GM21825 (cell line): ENCODE measurements around the gene OR10W1.

ENCODE experiments used
- ATAC-seq: cut with Tn5 transposase; IDR thresholded peaks from one replicate; pipeline ENCODE4 v1.9.1; 2021; ENCODE audit warnings: mild to moderate bottlenecking, moderate library complexity; ENCODE audit not compliant: unreplicated experiment

OR10W1 gene, protein sequence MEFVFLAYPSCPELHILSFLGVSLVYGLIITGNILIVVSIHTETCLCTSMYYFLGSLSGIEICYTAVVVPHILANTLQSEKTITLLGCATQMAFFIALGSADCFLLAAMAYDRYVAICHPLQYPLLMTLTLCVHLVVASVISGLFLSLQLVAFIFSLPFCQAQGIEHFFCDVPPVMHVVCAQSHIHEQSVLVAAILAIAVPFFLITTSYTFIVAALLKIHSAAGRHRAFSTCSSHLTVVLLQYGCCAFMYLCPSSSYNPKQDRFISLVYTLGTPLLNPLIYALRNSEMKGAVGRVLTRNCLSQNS

DNA sequence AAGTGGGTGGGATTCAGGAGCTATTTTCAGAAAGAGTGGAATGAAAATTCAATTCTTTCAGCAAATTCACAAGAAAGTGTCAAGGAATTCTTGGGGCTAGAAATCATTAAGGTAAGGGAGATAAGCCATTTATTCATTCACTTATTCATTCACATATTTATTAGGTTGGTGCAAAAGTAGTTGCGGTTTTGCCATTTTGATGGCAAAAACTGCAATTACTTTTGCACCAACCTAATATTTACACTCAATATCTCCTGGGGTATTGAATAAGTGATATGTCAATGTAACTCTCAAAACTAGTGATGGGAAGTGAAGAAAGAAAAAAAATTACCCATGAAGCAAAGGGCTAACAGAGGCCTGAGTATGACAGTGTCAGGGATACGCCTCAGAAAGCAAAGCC lies at the start of gene OR10W1:
Gene OR10W1 (minus strand): TSS at position 119 of the 400 bp plus-strand sequence. CDS start 402 bp downstream, outside the sequence.
- no peak for ATAC-seq

- ATAC-seq: no peak
Observed at GRCh38 chr11:58316142-58316541, 48.1 kb upstream of the OR10W1 start.

- ATAC-seq: no peak
Observed at GRCh38 chr11:58301576-58301975, 33.5 kb upstream of the OR10W1 start.

DNA sequence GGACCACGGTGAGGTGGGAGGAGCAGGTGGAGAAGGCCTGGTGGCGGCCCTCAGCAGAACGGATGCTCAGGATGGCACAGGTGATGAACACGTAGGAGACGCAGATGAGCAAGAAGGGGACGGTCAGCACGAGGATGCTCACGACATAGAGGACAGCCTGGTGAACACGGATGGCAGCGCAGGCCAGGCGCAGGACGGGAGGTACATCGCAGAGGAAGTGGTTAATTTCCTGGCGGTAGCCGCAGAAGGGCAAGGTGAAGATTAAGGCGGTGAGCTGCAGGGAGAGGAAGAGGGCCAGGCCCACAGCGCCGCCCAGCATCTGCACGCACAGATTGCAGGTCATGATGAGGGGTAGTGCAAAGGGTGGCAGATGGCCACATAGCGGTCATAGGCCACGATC lies 24.0 kb upstream of the OR10W1 start:
- ATAC-seq: no peak

- no peak for ATAC-seq
Observed at GRCh38 chr11:58289266-58289665, 21.2 kb upstream of the OR10W1 start.

GRCh38 chr11:58286249-58286648 lies 18.2 kb upstream of the OR10W1 start:
- no peak for ATAC-seq

DNA sequence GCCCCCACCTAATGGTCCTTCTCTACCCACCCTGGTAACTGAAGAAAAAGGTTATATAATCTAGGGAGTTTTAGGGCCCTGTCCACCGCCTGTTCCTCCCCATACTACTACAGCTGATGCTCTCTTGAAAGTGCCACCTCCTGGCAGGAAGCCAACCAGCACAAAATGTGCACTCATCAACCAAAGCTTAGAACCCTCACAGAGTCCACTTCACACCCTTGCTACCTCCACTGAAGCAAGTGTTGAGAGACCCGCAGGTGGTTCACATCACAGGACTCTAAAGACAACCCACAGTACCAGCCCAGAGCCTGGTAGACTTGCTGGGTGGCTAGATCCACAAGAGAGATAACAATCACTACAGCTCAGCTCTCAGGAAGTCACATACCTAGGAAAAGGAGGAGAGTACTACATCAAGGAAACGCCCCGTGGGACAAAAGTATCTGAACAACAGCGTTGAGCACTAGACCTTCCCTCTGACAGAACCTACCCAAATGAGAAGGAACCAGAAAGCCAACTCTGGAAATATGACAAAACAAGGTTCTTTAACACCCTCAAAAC lies 17.5 kb upstream of the OR10W1 start:
- no peak for ATAC-seq

DNA sequence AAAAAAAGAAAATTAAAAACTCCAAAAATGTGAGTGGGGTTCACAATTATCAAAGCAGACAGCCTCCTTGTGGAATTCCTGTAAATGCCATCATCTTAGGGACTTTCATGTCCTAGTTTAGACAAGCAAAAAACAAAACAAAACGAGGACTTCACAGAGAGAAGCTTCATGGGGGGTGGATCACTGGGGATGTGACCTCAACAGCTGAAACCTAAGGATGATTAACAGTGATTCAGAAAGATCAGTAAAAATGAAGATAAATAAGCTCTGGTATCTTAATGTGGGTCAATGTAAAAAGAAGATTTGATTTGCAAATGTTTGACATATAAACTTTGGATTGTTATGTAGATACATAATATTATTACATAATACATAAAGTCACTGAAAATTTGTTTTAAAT lies 8.1 kb upstream of the OR10W1 start:
- ATAC-seq: no peak

GRCh38 chr11:58275002-58275401 lies 6.9 kb upstream of the OR10W1 start:
- ATAC-seq: no peak

DNA sequence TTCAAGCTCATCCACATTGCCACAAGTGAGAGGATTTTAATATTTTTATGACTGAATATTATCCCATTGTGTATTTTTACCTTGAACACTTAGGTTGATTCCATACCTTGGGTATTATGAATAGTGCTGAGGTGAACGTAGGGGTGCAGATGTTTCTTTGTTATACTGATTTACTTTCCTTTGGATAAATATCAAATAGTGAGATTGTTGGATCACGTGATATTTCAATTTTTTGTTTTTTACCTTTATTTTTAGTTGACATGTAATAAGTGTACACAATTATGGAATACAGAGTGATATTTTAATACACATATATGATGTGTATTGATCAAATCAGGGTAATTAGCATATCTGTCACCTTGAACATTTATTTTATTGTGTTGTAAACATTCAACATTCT lies 8.1 kb downstream of the OR10W1 start:
- no peak for ATAC-seq

- no peak for ATAC-seq
Observed at GRCh38 chr11:58254936-58255335, 13.1 kb downstream of the OR10W1 start.

- no peak for ATAC-seq
Observed at GRCh38 chr11:58243954-58244353, 24.1 kb downstream of the OR10W1 start.

- no peak for ATAC-seq
Observed at GRCh38 chr11:58227956-58228615, 40.0 kb downstream of the OR10W1 start.

DNA sequence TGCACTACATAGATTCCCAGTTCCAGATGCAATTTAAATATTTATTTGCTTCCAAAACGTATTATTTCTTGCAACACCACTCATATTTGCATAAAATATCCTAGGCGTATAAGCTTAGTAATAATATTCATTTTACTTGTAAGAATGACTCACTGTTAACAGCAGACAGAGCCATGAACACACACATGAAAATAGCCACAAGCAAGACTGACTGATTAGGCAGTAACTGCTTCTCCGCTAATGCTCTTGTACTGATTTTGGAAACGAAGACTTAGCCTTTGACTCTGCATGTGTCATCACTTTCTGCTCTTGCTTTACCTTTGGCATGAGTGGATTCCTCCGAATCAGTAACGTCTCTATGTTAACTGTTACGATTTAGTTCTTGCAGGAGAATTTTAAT lies 45.3 kb downstream of the OR10W1 start:
- ATAC-seq: no peak
